ENCODE data around the gene REEP6. TPM values are rescaled to one million over a fixed set of nuclear protein-coding genes. Genes with fewer than 3 reads are reported as not detected.
A peak's percentile ranks its signal among the peaks of the same experiment; 100 is the strongest.

REEP6 gene
- polyA plus RNA-seq (2013, experiment 1 of 2), result 3.1 TPM
- 3.7 TPM for polyA plus RNA-seq (2013, experiment 2 of 2)

GRCh38 chr19:1491114-1491848, at the start of gene REEP6:
Gene REEP6 (plus strand): TSS chr19:1491181. CDS start chr19:1491270, 89 bp downstream.
- H3K79me1 ChIP-seq (replicated peaks; ENCODE audit: low read length, poor library complexity, severe bottlenecking), result peaks cover 5% of the 10 kb centered on the region
- H3K36me3 ChIP-seq (ENCODE audit: control insufficient read depth in 1 of 2, insufficient read depth in 2 of 2, low read depth in 1 of 2, low read length in 2 of 2), result peaks cover 0 to 11% of the 10 kb centered on the region in 2 experiments
- WGBS, result 14% methylated on average over 69 of the region's 73 CpGs
- peak within 1 kb of the TSS; percentile 69 to 82 for H3K4me3 ChIP-seq (ENCODE audit: insufficient read depth in 1 of 2, low read depth in 1 of 2, low read length in 2 of 2)
- H3K23ac ChIP-seq (ENCODE audit: low read length in 2 of 2), result no peak within 1 kb of the TSS
- H3K4me1 ChIP-seq (ENCODE audit: control insufficient read depth, insufficient read depth, low read depth, low read length), result peaks cover 19% of the 10 kb centered on the region
- H3K18ac ChIP-seq (ENCODE audit: low read depth in 1 of 2, low read length in 2 of 2), result peak within 1 kb of the TSS; percentile 74 to 83
- no peak within 1 kb of the TSS for H2AK5ac ChIP-seq (ENCODE audit: low read length, severe bottlenecking)
- H3K4me2 ChIP-seq (ENCODE audit: low read length, poor library complexity, severe bottlenecking), result peak within 1 kb of the TSS; percentile 96
- H3K4ac ChIP-seq (ENCODE audit: low read depth in 1 of 2, low read length in 2 of 2), result peak within 1 kb of the TSS in 1 of 2 experiments; percentile 53
- peak within 1 kb of the TSS; percentile 82 for H4K91ac ChIP-seq (ENCODE audit: low read length)
- H2BK15ac ChIP-seq (ENCODE audit: low read depth, poor library complexity, severe bottlenecking), result no peak within 1 kb of the TSS
- peak within 1 kb of the TSS; percentile 76 for H3K9ac ChIP-seq (ENCODE audit: low read length)
- DNase-seq, result no peak
- no peaks in the 10 kb centered on the region for H3K9me3 ChIP-seq (ENCODE audit: control insufficient read depth, low read length)
- no peak within 1 kb of the TSS for H2BK120ac ChIP-seq (ENCODE audit: low read depth, low read length)
- peaks cover 3 to 49% of the 10 kb centered on the region in 2 experiments for H3K27me3 ChIP-seq (ENCODE audit: control insufficient read depth in 1 of 2, insufficient read depth in 1 of 2, low read length in 2 of 2)
- H2AFZ ChIP-seq (ENCODE audit: low read depth, low read length), result peak within 1 kb of the TSS; percentile 100
- peak within 1 kb of the TSS in 1 of 2 experiments; percentile 56 for H2BK12ac ChIP-seq (ENCODE audit: low read length in 2 of 2)
- peak within 1 kb of the TSS; percentile 92 for H4K8ac ChIP-seq (ENCODE audit: low read length)
- peak within 1 kb of the TSS in 1 of 2 experiments; percentile 61 for H3K14ac ChIP-seq (ENCODE audit: low read length in 2 of 2)
- H2BK5ac ChIP-seq (ENCODE audit: low read depth, low read length, poor library complexity, severe bottlenecking), result peak within 1 kb of the TSS; percentile 69
- peak within 1 kb of the TSS; percentile 41 for H3K27ac ChIP-seq (ENCODE audit: low read length, poor library complexity, severe bottlenecking)

GRCh38 chr19:1441677-1442438, 49.1 kb upstream of the REEP6 start:
- H3K9ac ChIP-seq (ENCODE audit: low read length), result no peak overlapping the region
- H2BK5ac ChIP-seq (ENCODE audit: low read depth, low read length, poor library complexity, severe bottlenecking), result no peak overlapping the region
- H3K27ac ChIP-seq (ENCODE audit: low read length, poor library complexity, severe bottlenecking), result no peak overlapping the region
- H3K9me3 ChIP-seq (ENCODE audit: control insufficient read depth, low read length), result no peaks in the 10 kb centered on the region
- no peak overlapping the region for H2BK12ac ChIP-seq (ENCODE audit: low read length in 2 of 2)
- DNase-seq, result no peak
- H3K79me1 ChIP-seq (replicated peaks; ENCODE audit: low read length, poor library complexity, severe bottlenecking), result peaks cover 6% of the 10 kb centered on the region
- H3K4me2 ChIP-seq (ENCODE audit: low read length, poor library complexity, severe bottlenecking), result no peak overlapping the region
- no peak overlapping the region for H3K14ac ChIP-seq (ENCODE audit: low read length in 2 of 2)
- no peak overlapping the region for H2BK15ac ChIP-seq (ENCODE audit: low read depth, poor library complexity, severe bottlenecking)
- no peak overlapping the region for H3K23ac ChIP-seq (ENCODE audit: low read length in 2 of 2)
- H3K4me1 ChIP-seq (ENCODE audit: control insufficient read depth, insufficient read depth, low read depth, low read length), result peaks cover 54% of the 10 kb centered on the region
- H4K8ac ChIP-seq (ENCODE audit: low read length), result no peak overlapping the region
- no peak overlapping the region for H2AK5ac ChIP-seq (ENCODE audit: low read length, severe bottlenecking)
- peaks cover 4 to 8% of the 10 kb centered on the region in 2 experiments for H3K27me3 ChIP-seq (ENCODE audit: control insufficient read depth in 1 of 2, insufficient read depth in 1 of 2, low read length in 2 of 2)
- 95% methylated on average over 22 of the region's 25 CpGs for WGBS
- peaks cover 39% of the 10 kb centered on the region in 2 experiments for H3K36me3 ChIP-seq (ENCODE audit: control insufficient read depth in 1 of 2, insufficient read depth in 2 of 2, low read depth in 1 of 2, low read length in 2 of 2)
- no peak overlapping the region for H3K18ac ChIP-seq (ENCODE audit: low read depth in 1 of 2, low read length in 2 of 2)
- H2BK120ac ChIP-seq (ENCODE audit: low read depth, low read length), result no peak overlapping the region
- H2AFZ ChIP-seq (ENCODE audit: low read depth, low read length), result no peak overlapping the region
- H4K91ac ChIP-seq (ENCODE audit: low read length), result no peak overlapping the region
- no peak overlapping the region for H3K4ac ChIP-seq (ENCODE audit: low read depth in 1 of 2, low read length in 2 of 2)
- H3K4me3 ChIP-seq (ENCODE audit: insufficient read depth in 1 of 2, low read depth in 1 of 2, low read length in 2 of 2), result no peak overlapping the region

- H3K36me3 ChIP-seq (ENCODE audit: control insufficient read depth in 1 of 2, insufficient read depth in 2 of 2, low read depth in 1 of 2, low read length in 2 of 2), result peaks cover 27 to 30% of the 10 kb centered on the region in 2 experiments
- no peak overlapping the region for H4K8ac ChIP-seq (ENCODE audit: low read length)
- peak overlapping the region; percentile 84 for H3K4me2 ChIP-seq (ENCODE audit: low read length, poor library complexity, severe bottlenecking)
- H3K27ac ChIP-seq (ENCODE audit: low read length, poor library complexity, severe bottlenecking), result no peak overlapping the region
- WGBS, result 1% methylated on average over 51 of the region's 70 CpGs
- H2AFZ ChIP-seq (ENCODE audit: low read depth, low read length), result peak overlapping the region; percentile 59
- no peak overlapping the region for H4K91ac ChIP-seq (ENCODE audit: low read length)
- no peak overlapping the region for H2BK5ac ChIP-seq (ENCODE audit: low read depth, low read length, poor library complexity, severe bottlenecking)
- no peaks in the 10 kb centered on the region for H3K9me3 ChIP-seq (ENCODE audit: control insufficient read depth, low read length)
- H3K14ac ChIP-seq (ENCODE audit: low read length in 2 of 2), result no peak overlapping the region
- H3K23ac ChIP-seq (ENCODE audit: low read length in 2 of 2), result peak overlapping the region in 1 of 2 experiments; percentile 77
- no peak overlapping the region for H2BK120ac ChIP-seq (ENCODE audit: low read depth, low read length)
- peak overlapping the region in 1 of 2 experiments; percentile 69 for H3K4ac ChIP-seq (ENCODE audit: low read depth in 1 of 2, low read length in 2 of 2)
- peaks cover 46% of the 10 kb centered on the region for H3K4me1 ChIP-seq (ENCODE audit: control insufficient read depth, insufficient read depth, low read depth, low read length)
- H2AK5ac ChIP-seq (ENCODE audit: low read length, severe bottlenecking), result no peak overlapping the region
- no peak overlapping the region for H2BK12ac ChIP-seq (ENCODE audit: low read length in 2 of 2)
- peaks cover 6% of the 10 kb centered on the region for H3K79me1 ChIP-seq (replicated peaks; ENCODE audit: low read length, poor library complexity, severe bottlenecking)
- peak overlapping the region; percentile 57 for H2BK15ac ChIP-seq (ENCODE audit: low read depth, poor library complexity, severe bottlenecking)
- peaks cover 30 to 40% of the 10 kb centered on the region in 2 experiments for H3K27me3 ChIP-seq (ENCODE audit: control insufficient read depth in 1 of 2, insufficient read depth in 1 of 2, low read length in 2 of 2)
- peak; percentile 67 for DNase-seq
- H3K4me3 ChIP-seq (ENCODE audit: insufficient read depth in 1 of 2, low read depth in 1 of 2, low read length in 2 of 2), result peak overlapping the region; percentile 44 to 53
- H3K18ac ChIP-seq (ENCODE audit: low read depth in 1 of 2, low read length in 2 of 2), result peak overlapping the region; percentile 8 to 90
- no peak overlapping the region for H3K9ac ChIP-seq (ENCODE audit: low read length)
These were observed 45.6 kb upstream of the REEP6 start for GRCh38 chr19:1445185-1445931.
